Breast epithelium (tissue), 3 donors: ENCODE data around the gene GPR61.
A peak's percentile ranks its signal among the peaks of the same experiment; 100 is the strongest.

Experiments
- POLR2A ChIP-seq: fragments of 450-650 bp; IDR thresholded peaks from one replicate; pipeline ENCODE4 v1.6.1; 2016; ENCODE audit warnings: antibody characterized with exemption, mild to moderate bottlenecking, moderate library complexity
- POLR2AphosphoS5 ChIP-seq, 3 donors: sonication (generic); formaldehyde crosslinking; IDR thresholded peaks; one replicate each; pipeline ENCODE4 v1.6.1; 2017; ENCODE audit warnings: antibody characterized with exemption in 3 of 3
- TF ChIP-seq, protein P1 (sequence below), 3 donors: fragments of 450-650 bp; IDR thresholded peaks; one replicate each; pipeline ENCODE4 v1.5.1; 2016 to 2017; ENCODE audit warnings: antibody characterized with exemption in 3 of 3, mild to moderate bottlenecking in 3 of 3, moderate library complexity in 3 of 3

DNA sequence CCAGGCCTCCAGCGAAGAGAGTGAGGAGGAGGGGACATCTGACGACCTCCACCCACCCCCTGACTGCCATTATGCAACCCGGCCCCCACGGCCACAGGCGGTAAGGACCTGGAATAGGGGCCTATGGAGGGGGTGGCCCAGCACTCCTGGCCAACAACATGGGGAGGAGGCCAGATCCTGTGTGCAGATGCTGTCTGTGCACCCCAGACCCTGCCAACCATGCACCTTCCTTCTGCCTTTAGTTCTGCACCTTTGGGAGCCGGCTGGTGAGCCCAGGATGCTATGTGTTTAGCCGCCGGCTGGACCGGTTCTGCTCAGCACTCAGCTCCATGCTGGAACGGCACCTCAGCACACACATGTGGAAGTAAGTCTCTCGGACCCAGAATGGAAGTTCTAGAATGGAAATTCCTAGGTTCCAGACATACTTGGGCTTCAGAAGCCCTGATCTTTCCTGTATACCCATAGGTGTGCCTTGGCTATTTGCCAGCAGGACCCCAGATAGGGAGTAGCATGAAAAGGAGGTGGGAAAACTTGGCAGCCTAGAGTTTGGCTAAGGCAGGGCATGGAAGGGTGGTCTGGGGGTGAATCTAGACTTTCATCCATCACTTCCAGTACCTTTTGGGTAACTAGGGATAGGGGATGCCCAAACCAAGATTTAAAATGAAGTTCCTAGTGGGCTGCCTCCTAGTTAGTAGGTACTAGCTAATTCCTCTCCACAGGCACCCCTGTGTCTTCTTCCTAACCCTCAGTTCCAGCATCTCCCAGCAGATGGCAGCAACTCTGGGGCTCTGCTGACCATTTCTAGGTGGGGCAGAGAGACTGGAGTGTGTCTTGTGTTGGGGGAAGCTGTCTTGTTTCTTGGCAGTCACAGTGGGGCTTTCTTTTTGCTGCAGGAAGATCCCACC is 49.4 kb upstream of the GPR61 start:
- no peak for TF ChIP-seq POLR2A
- TF ChIP-seq, protein P1, sequence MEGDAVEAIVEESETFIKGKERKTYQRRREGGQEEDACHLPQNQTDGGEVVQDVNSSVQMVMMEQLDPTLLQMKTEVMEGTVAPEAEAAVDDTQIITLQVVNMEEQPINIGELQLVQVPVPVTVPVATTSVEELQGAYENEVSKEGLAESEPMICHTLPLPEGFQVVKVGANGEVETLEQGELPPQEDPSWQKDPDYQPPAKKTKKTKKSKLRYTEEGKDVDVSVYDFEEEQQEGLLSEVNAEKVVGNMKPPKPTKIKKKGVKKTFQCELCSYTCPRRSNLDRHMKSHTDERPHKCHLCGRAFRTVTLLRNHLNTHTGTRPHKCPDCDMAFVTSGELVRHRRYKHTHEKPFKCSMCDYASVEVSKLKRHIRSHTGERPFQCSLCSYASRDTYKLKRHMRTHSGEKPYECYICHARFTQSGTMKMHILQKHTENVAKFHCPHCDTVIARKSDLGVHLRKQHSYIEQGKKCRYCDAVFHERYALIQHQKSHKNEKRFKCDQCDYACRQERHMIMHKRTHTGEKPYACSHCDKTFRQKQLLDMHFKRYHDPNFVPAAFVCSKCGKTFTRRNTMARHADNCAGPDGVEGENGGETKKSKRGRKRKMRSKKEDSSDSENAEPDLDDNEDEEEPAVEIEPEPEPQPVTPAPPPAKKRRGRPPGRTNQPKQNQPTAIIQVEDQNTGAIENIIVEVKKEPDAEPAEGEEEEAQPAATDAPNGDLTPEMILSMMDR (IDR thresholded peaks at IDR 0.05): peak in 2 of 3 donors; percentile 58 to 62
- TF ChIP-seq POLR2AphosphoS5 (IDR thresholded peaks at IDR 0.05): no peak
